Hematopoietic multipotent progenitor cell treated with erythropoietin and hydrocortisone succinate and interleukin-3 and kit ligand, for 15 days (in vitro differentiated cells): ENCODE measurements around the gene NTS.

ENCODE experiments used
- DNase-seq: peaks from one replicate; pipeline ENCODE4 v3.0.0-alpha.2; 2015; ENCODE audit warnings: low spot score

NTS gene

GRCh38 chr12:85874031-85874461 lies at the start of gene NTS:
Gene NTS, plus strand, starts transcription at chr12:85874295. Its CDS starts 109 bp downstream, at chr12:85874404.
- DNase-seq: no peak

GRCh38 chr12:85825746-85826145 lies 48.3 kb upstream of the NTS start:
- no peak for DNase-seq

GRCh38 chr12:85828576-85828975 lies 45.5 kb upstream of the NTS start:
- DNase-seq: no peak

- no peak for DNase-seq
Observed at GRCh38 chr12:85829391-85829790, 44.7 kb upstream of the NTS start.

GRCh38 chr12:85831327-85831990 lies 42.6 kb upstream of the NTS start:
- no peak for DNase-seq

- DNase-seq: no peak
Observed at GRCh38 chr12:85833579-85833978, 40.5 kb upstream of the NTS start.

- DNase-seq: no peak
Observed at GRCh38 chr12:85834378-85834777, 39.7 kb upstream of the NTS start.

- DNase-seq: no peak
Observed at GRCh38 chr12:85835426-85836196, 38.5 kb upstream of the NTS start.

GRCh38 chr12:85836197-85837090 lies 37.7 kb upstream of the NTS start, which contains the start of gene RASSF9:
Gene RASSF9, minus strand, starts transcription at chr12:85836409. Its CDS starts 208 bp downstream, at chr12:85836201.
- no peak for DNase-seq

GRCh38 chr12:85843606-85844310 lies 30.3 kb upstream of the NTS start:
- no peak for DNase-seq

- DNase-seq: no peak
Observed at GRCh38 chr12:85849344-85849743, 24.8 kb upstream of the NTS start.

GRCh38 chr12:85855305-85855704 lies 18.8 kb upstream of the NTS start:
- DNase-seq: no peak

- DNase-seq: no peak
Observed at GRCh38 chr12:85856966-85857365, 17.1 kb upstream of the NTS start.

- no peak for DNase-seq
Observed at GRCh38 chr12:85865890-85866289, 8.2 kb upstream of the NTS start.

- peak; percentile 9 for DNase-seq
Observed at GRCh38 chr12:85866986-85867776, 6.9 kb upstream of the NTS start.

GRCh38 chr12:85872497-85873091 lies 1.5 kb upstream of the NTS start:
- DNase-seq: peak; percentile 34

- DNase-seq: no peak
Observed at GRCh38 chr12:85877459-85877858, 3.4 kb downstream of the NTS start.

GRCh38 chr12:85883763-85884162 lies 9.7 kb downstream of the NTS start:
- DNase-seq: no peak

GRCh38 chr12:85894653-85895052 lies 20.6 kb downstream of the NTS start:
- DNase-seq: no peak

- DNase-seq: peak; percentile 18
Observed at GRCh38 chr12:85920324-85920947, 46.3 kb downstream of the NTS start.
